IMR-90 (cell line): Measurements from ENCODE around the gene IER5L. TPM values are rescaled to one million over a fixed set of nuclear protein-coding genes. Genes with fewer than 3 reads are reported as not detected.

Experiments
- ATAC-seq: fragments of 200-7000 bp; cut with Tn5 transposase; 2 replicates; pipeline ENCODE4 v1.9.1; 2020; ENCODE audit warnings: low read depth, mild to moderate bottlenecking, moderate library complexity
- BruUV-seq: library from RNA; stranded (reverse); fragments of 400-500 nt; replicated peaks from 2 replicates; lab custom pipeline; 2021; lab: Mats Ljungman, UMichigan
- CTCF ChIA-PET: fragments of 300-600 bp; formaldehyde crosslinking; extraction: SDS; loops from one replicate; lab custom pipeline; 2021; ENCODE audit warnings: antibody characterized with exemption; lab: Yijun Ruan, JAX
- POLR2A ChIA-PET: fragments of 300-600 bp; sonication (Branson Sonifier 250); formaldehyde crosslinking; loops from one replicate; lab custom pipeline; 2022; ENCODE audit warnings: antibody characterized with exemption; ENCODE audit not compliant: unreplicated experiment; lab: Charles Lee
- DNase-seq: peaks from one replicate; pipeline ENCODE4 v3.0.0; 2013
- H2AFZ ChIP-seq: replicated peaks from 2 replicates; pipeline ENCODE3; 2013; ENCODE audit warnings: low read length, mild to moderate bottlenecking; ENCODE audit not compliant: poor library complexity
- H2AK5ac ChIP-seq: 2 replicates; pipeline ENCODE4 v1.6.1; 2013; ENCODE audit warnings: low read depth, low read length, inconsistent platforms
- H2AK9ac ChIP-seq: replicated peaks from 2 replicates; pipeline ENCODE3; 2013; ENCODE audit warnings: mild to moderate bottlenecking, low read depth, low read length, moderate library complexity; ENCODE audit not compliant: poor library complexity
- H2BK120ac ChIP-seq: 2 replicates; pipeline ENCODE4 v1.6.1; 2013; ENCODE audit warnings: low read depth, low read length, inconsistent platforms
- H2BK15ac ChIP-seq: 3 replicates; pipeline ENCODE4 v1.6.1; 2013; ENCODE audit warnings: low read depth, low read length, inconsistent platforms
- H2BK20ac ChIP-seq: 2 replicates; pipeline ENCODE4 v1.6.1; 2013; ENCODE audit warnings: low read depth, mild to moderate bottlenecking, inconsistent platforms, low read length, moderate library complexity
- H2BK5ac ChIP-seq: 2 replicates; pipeline ENCODE4 v1.6.1; 2013; ENCODE audit warnings: mild to moderate bottlenecking, low read depth, low read length, inconsistent platforms; ENCODE audit not compliant: poor library complexity, severe bottlenecking
- H3K14ac ChIP-seq: replicated peaks from 2 replicates; pipeline ENCODE4 v1.6.1; 2013; ENCODE audit warnings: low read depth, low read length, inconsistent platforms
- H3K18ac ChIP-seq: 2 replicates; pipeline ENCODE4 v1.6.1; 2013; ENCODE audit warnings: low read depth, low read length, control low read depth
- H3K23ac ChIP-seq: 2 replicates; pipeline ENCODE4 v1.6.1; 2013; ENCODE audit warnings: low read depth, low read length, inconsistent platforms
- H3K27ac ChIP-seq: 2 replicates; pipeline ENCODE4 v1.5.1; 2013; ENCODE audit warnings: mild to moderate bottlenecking, control low read depth, low read length; ENCODE audit not compliant: insufficient read depth
- H3K27me3 ChIP-seq: 2 replicates; pipeline ENCODE4 v1.6.1; 2013; ENCODE audit warnings: low read length; ENCODE audit not compliant: control insufficient read depth, insufficient read depth
- H3K36me3 ChIP-seq: 2 replicates; pipeline ENCODE4 v1.6.1; 2013; ENCODE audit warnings: low read length, mixed read lengths; ENCODE audit not compliant: control insufficient read depth, insufficient read depth
- H3K4ac ChIP-seq: 2 replicates; pipeline ENCODE4 v1.6.1; 2013; ENCODE audit warnings: low read depth, low read length, inconsistent platforms
- H3K4me1 ChIP-seq: 2 replicates; pipeline ENCODE4 v1.6.1; 2013; ENCODE audit warnings: low read length, mixed read lengths; ENCODE audit not compliant: control insufficient read depth, insufficient read depth
- H3K4me2 ChIP-seq: 2 replicates; pipeline ENCODE4 v1.6.1; 2013; ENCODE audit warnings: low read depth, mild to moderate bottlenecking, control low read depth, low read length, moderate library complexity
- H3K4me3 ChIP-seq: 2 replicates; pipeline ENCODE4 v1.5.1; 2013; ENCODE audit warnings: low read depth, mild to moderate bottlenecking, control low read depth, low read length, moderate library complexity; ENCODE audit not compliant: insufficient read depth
- H3K56ac ChIP-seq: 2 replicates; pipeline ENCODE4 v1.6.1; 2013; ENCODE audit warnings: low read length, inconsistent platforms; ENCODE audit not compliant: insufficient read depth; ENCODE audit errors: extremely low read depth
- H3K79me1 ChIP-seq, 2 experiments: 2 replicates each; pipeline ENCODE4 v1.6.1; 2013; ENCODE audit warnings: low read length in 2 of 2, inconsistent platforms in 1 of 2, low read depth in 1 of 2
- H3K9ac ChIP-seq: 2 replicates; pipeline ENCODE4 v1.6.1; 2013; ENCODE audit warnings: low read depth, low read length, control low read depth
- H3K9me1 ChIP-seq: 2 replicates; pipeline ENCODE4 v1.6.1; 2013; ENCODE audit warnings: low read length, inconsistent platforms; ENCODE audit not compliant: insufficient read depth
- H3K9me3 ChIP-seq: 2 replicates; pipeline ENCODE4 v1.6.1; 2013; ENCODE audit warnings: low read length; ENCODE audit not compliant: control insufficient read depth, insufficient read depth
- H4K20me1 ChIP-seq: 2 replicates; pipeline ENCODE4 v1.6.1; 2013; ENCODE audit warnings: low read length, inconsistent platforms; ENCODE audit not compliant: insufficient read depth
- H4K5ac ChIP-seq: 2 replicates; pipeline ENCODE4 v1.6.1; 2013; ENCODE audit warnings: mild to moderate bottlenecking, low read depth, low read length, control low read depth
- H4K8ac ChIP-seq, 2 experiments: 2 replicates each; pipeline ENCODE4 v1.6.1; 2013; ENCODE audit warnings: low read depth in 2 of 2, low read length in 2 of 2, control low read depth in 1 of 2, inconsistent platforms in 1 of 2
- H4K91ac ChIP-seq: 2 replicates; pipeline ENCODE4 v1.6.1; 2013; ENCODE audit warnings: low read depth, low read length, inconsistent platforms; ENCODE audit not compliant: insufficient read depth
- NFE2L2 ChIP-seq: fragments of 150-350 bp; IDR thresholded peaks from 2 replicates; pipeline ENCODE4 v1.6.1; 2016; ENCODE audit warnings: low read depth, mild to moderate bottlenecking, low read length
- POLR2A ChIP-seq: IDR thresholded peaks from 2 replicates; pipeline ENCODE4 v1.6.1; 2012; ENCODE audit warnings: mild to moderate bottlenecking, low read depth, low read length
- WGBS, 2 experiments: methylation state at CpG; one replicate each; pipeline versions ENCODE4 v1.1.5 to v1.1.7; 2013; ENCODE audit warnings: missing lambda C conversion rate in 2 of 2; ENCODE audit not compliant: insufficient read length in 1 of 2; ENCODE audit errors: extremely low coverage in 2 of 2; 5-methylcytosine and 5-hydroxymethylcytosine counted together
- dilution Hi-C: fragments of 300-500 bp; cut with HindIII; formaldehyde crosslinking; loops from one replicate; pipeline ENCODE4 v1.14.3; 2018; ENCODE audit warnings: low sequenced_read_pairs; ENCODE audit not compliant: unreplicated experiment
- in situ Hi-C: fragments of 300-500 bp; cut with MboI; formaldehyde crosslinking; loops from 3 replicates; pipeline ENCODE4 v1.14.3; 2019; ENCODE audit warnings: low sequenced_read_pairs, inconsistent platforms, mixed read lengths
- intact Hi-C: fragments of 100-400 bp; cut with micrococcal nuclease; formaldehyde crosslinking; loops from 2 replicates; pipeline ENCODE4 v1.10.0; 2022
- polyA plus RNA-seq, 3 experiments: library from polyadenylated mRNA; depleted of rRNA; stranded (reverse); fragments of >200 nt; gene quantifications; 2 replicates each; pipeline ENCODE4 v1.2.3, GENCODE V29; 2012; ENCODE audit warnings: low replicate concordance in 1 of 3
- total RNA-seq: library from RNA; depleted of rRNA; stranded (reverse); fragments of >200 nt; gene quantifications from 2 replicates; pipeline ENCODE4 v1.2.3, GENCODE V29; 2012
- TF ChIP-seq, protein P1 (sequence below): fragments of 150-350 bp; IDR thresholded peaks from 2 replicates; pipeline ENCODE4 v1.6.1; 2016; ENCODE audit warnings: low read depth, mild to moderate bottlenecking, low read length, moderate library complexity, borderline replicate concordance

Gene IER5L
- total and polyA plus RNA-seq, 2 of the 4 experiments (the other 2 are of a cell fraction), result 12.5 to 13.4 TPM

DNA sequence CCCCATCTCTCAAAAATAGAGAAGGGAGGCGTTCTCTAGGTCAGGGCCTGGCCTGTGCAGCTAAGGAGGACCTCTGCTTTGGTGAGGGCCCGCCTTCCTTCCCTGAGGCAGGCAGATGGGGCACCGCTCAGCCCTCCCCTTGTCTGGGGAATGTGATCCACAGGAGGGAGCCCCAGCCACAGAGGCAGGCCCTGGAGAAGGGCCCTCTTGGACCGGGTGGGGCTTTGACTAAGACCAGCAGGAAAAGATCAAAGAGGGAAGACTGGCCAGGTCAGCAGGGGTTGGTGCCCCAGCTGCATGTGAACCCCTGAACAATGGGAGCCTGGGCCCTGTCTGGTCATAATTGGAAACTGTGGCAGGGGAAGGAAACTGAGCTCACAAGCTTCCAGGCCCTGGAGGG lies 45.0 kb downstream of the IER5L start:
- ChIA-PET POLR2A (no interaction called here), CTCF (interaction anchor here (0.6 to 1.9 kb wide), 2 partner anchors 11 to 437 kb away, joined by 3 to 10 read pairs; no protein-coding TSS in a partner anchor)
- H2AFZ ChIP-seq, result no peak overlapping the region
- H3K56ac ChIP-seq, result no peak overlapping the region
- peak overlapping the region; percentile 21 for H2AK9ac ChIP-seq
- intact Hi-C loops, result no loop called here
- no peak overlapping the region for H3K14ac ChIP-seq
- no peak for ATAC-seq
- H4K91ac ChIP-seq, result no peak overlapping the region
- no peaks in the 10 kb centered on the region for H3K27me3 ChIP-seq
- no TSS peak for BruUV-seq
- H3K23ac ChIP-seq, result no peak overlapping the region
- H4K8ac ChIP-seq, result no peak overlapping the region
- no peak overlapping the region for H3K4me3 ChIP-seq
- no peak overlapping the region for H2BK15ac ChIP-seq
- peaks cover 1% of the 10 kb centered on the region; the same call in 1 of the 2 replicates for H3K4me1 ChIP-seq
- TF ChIP-seq NFE2L2 (no peak), POLR2A (no peak)
- TF ChIP-seq, protein P1, sequence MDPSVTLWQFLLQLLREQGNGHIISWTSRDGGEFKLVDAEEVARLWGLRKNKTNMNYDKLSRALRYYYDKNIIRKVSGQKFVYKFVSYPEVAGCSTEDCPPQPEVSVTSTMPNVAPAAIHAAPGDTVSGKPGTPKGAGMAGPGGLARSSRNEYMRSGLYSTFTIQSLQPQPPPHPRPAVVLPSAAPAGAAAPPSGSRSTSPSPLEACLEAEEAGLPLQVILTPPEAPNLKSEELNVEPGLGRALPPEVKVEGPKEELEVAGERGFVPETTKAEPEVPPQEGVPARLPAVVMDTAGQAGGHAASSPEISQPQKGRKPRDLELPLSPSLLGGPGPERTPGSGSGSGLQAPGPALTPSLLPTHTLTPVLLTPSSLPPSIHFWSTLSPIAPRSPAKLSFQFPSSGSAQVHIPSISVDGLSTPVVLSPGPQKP, result no peak
- DNase-seq, result no peak
- H3K9ac ChIP-seq, result no peak overlapping the region
- H3K36me3 ChIP-seq, result peaks cover 32% of the 10 kb centered on the region
- no peak overlapping the region for H3K4ac ChIP-seq
- peaks cover 2 to 34% of the 10 kb centered on the region in 2 experiments; a peak in 2 of 4 replicates for H3K79me1 ChIP-seq
- no peak overlapping the region for H2BK20ac ChIP-seq
- no peak overlapping the region for H3K4me2 ChIP-seq
- H3K9me1 ChIP-seq, result peaks cover 4% of the 10 kb centered on the region; the same call in 1 of the 2 replicates
- no peak overlapping the region for H3K27ac ChIP-seq
- dilution Hi-C loops, result no loop called here
- no peak overlapping the region for H2BK5ac ChIP-seq
- H2AK5ac ChIP-seq, result no peak overlapping the region
- in situ Hi-C loops, result loop anchor here (5.0 kb wide), 2 partner anchors 484 to 649 kb away; no protein-coding TSS in a partner anchor
- no peak overlapping the region for H4K5ac ChIP-seq
- H2BK120ac ChIP-seq, result no peak overlapping the region
- 86% methylated on average over 3 of the region's 4 CpGs; no CpG with 5 or more reads in 1 of the 2 experiments for WGBS, 2 experiments
- no peak overlapping the region for H3K18ac ChIP-seq
- H4K20me1 ChIP-seq, result no peaks in the 10 kb centered on the region
- no peaks in the 10 kb centered on the region for H3K9me3 ChIP-seq
